Heart right ventricle (tissue), 16 donors: ENCODE results near the gene CFHR4. TPM values are rescaled to one million over a fixed set of nuclear protein-coding genes. Genes with fewer than 3 reads are reported as not detected.

ENCODE experiments used
- ATAC-seq, 8 donors: fragments of 200-7000 bp; cut with Tn5 transposase; one replicate each; pipeline ENCODE4 v1.9.1; 2020; ENCODE audit warnings: mild to moderate bottlenecking in 8 of 8, moderate library complexity in 8 of 8, moderate number of reproducible peaks in 1 of 8
- DNase-seq, 2 donors: peaks; one replicate each; pipeline ENCODE4 v3.0.0-alpha.2; 2020
- H3K27ac ChIP-seq, 10 donors: fragments of 200-600 bp; sonication (generic) in 2 of 10; one replicate each; pipeline versions ENCODE4 v1.5.0 to v1.8.0; 2020 to 2022; ENCODE audit warnings: mild to moderate bottlenecking in 3 of 10
- H3K27me3 ChIP-seq, 7 donors: fragments of 200-600 bp; one replicate each; pipeline ENCODE4 v1.8.0; 2021 to 2022; ENCODE audit warnings: mild to moderate bottlenecking in 2 of 7
- H3K36me3 ChIP-seq, 9 donors: fragments of 200-600 bp; sonication (generic) in 1 of 9; one replicate each; pipeline versions ENCODE4 v1.5.0 to v1.8.0; 2020 to 2022; ENCODE audit warnings: mild to moderate bottlenecking in 2 of 9
- H3K4me1 ChIP-seq, 9 donors: fragments of 200-600 bp; sonication (generic) in 1 of 9; one replicate each; pipeline versions ENCODE4 v1.5.0 to v1.8.0; 2020 to 2022; ENCODE audit warnings: mild to moderate bottlenecking in 4 of 9
- H3K4me3 ChIP-seq, 10 donors: fragments of 200-600 bp; sonication (generic) in 2 of 10; one replicate each; pipeline versions ENCODE4 v1.5.0 to v1.8.0; 2020 to 2022; ENCODE audit warnings: mild to moderate bottlenecking in 7 of 10, moderate library complexity in 2 of 10
- H3K9me3 ChIP-seq, 11 donors: fragments of 200-600 bp in 10 of 11; sonication (generic) in 2 of 11; one replicate each; pipeline versions ENCODE4 v1.5.0 to v1.8.0; 2013 to 2022; ENCODE audit warnings: mild to moderate bottlenecking in 2 of 11, control low read depth in 1 of 11, moderate library complexity in 1 of 11
- WGBS, 2 donors: extraction: QIAGEN DNeasy Blood & Tissue Kit; methylation state at CpG; one replicate each; pipeline ENCODE4 v1.1.7; 2013; ENCODE audit warnings: inconsistent platforms in 1 of 2; 5-methylcytosine and 5-hydroxymethylcytosine counted together
- intact Hi-C, 10 donors: fragments of 100-400 bp; cut with DNase I; formaldehyde crosslinking; loops; one replicate each; pipeline versions ENCODE4 v1.11.1 to v1.14.2; 2022
- polyA plus RNA-seq, 2 donors: library from polyadenylated mRNA; stranded (reverse); fragments of 200-250 nt; gene quantifications; one replicate each; pipeline ENCODE4 v1.2.3, GENCODE V29; 2013
- total RNA-seq, 10 donors: library from RNA; stranded (reverse); fragmentation: NEBNext Ultra II Directional in 3 of 10; extraction: Animal tissue kit (Norgen Biotek cat#: 25700) in 3 of 10; gene quantifications; one replicate each; pipeline versions ENCODE4 v1.2.1 to v1.2.4, GENCODE V29; 2021 to 2023
- TF ChIP-seq, protein P1 (sequence below), 9 donors: fragments of 200-600 bp; sonication (generic) in 2 of 9; IDR thresholded peaks; one replicate each; pipeline versions ENCODE4 v1.5.0 to v1.8.0; 2021 to 2022; ENCODE audit warnings: antibody characterized with exemption in 9 of 9, mild to moderate bottlenecking in 5 of 9, moderate library complexity in 1 of 9
- donor health status: Arrhythmogenic right ventricular cardiomyopathy.
- donor health status: ischemic (EF 13 %, LVEDD 7.1; RV severe dilation, severe dysfunction).
- donor health status: healthy with polysubstance abuse.
- donor health status: DM: no; HTN: yes; CAD: no.
- donor health status: DM: no; HTN: no; CAD: no.
- donor health status: ischemic (EF 25% LVEDD 6.9; RV normal size, moderate dysfunction).
- donor health status: ischemic (EF 25% LVEDD 5.7; RV mildly dilated, moderate dysfunction).
- donor health status: healthy.
- donor health status: DM: yes; HTN: yes; CAD: no.
- donor health status: Ischemic cardiomyopathy.
- donor health status: ischemic (EF 35%, LVEDD 5.7; RV mildly dilated, moderate dysfunction).
- donor health status: nonischemic (EF 11% LVEDD 7.7; RV severe dilation, severe dysfunction).
- donor health status: DM: yes; HTN: yes; CAD: no.
- donor health status: PGD.
- donor health status: ischemic (EF 29% LVEDD 5.4; RV normal size, mild dysfunction).
- donor health status: nonischemic (EF 23%, LVEDD 6.1; RV moderate dilation, normal function).

The CFHR4 gene
- total and polyA plus RNA-seq, 12 donors: not detected

GRCh38 chr1:196858811-196859210 lies 29.0 kb upstream of the CFHR4 start:
- ATAC-seq (no peak), DNase-seq (no peak)
- H3K27ac ChIP-seq: no peak overlapping the region
- intact Hi-C loops: no loop called here
- peaks cover 0 to 12% (median 0%) of the 10 kb centered on the region in 11 donors for H3K9me3 ChIP-seq
- no peak overlapping the region for H3K4me3 ChIP-seq
- TF ChIP-seq, protein P1, sequence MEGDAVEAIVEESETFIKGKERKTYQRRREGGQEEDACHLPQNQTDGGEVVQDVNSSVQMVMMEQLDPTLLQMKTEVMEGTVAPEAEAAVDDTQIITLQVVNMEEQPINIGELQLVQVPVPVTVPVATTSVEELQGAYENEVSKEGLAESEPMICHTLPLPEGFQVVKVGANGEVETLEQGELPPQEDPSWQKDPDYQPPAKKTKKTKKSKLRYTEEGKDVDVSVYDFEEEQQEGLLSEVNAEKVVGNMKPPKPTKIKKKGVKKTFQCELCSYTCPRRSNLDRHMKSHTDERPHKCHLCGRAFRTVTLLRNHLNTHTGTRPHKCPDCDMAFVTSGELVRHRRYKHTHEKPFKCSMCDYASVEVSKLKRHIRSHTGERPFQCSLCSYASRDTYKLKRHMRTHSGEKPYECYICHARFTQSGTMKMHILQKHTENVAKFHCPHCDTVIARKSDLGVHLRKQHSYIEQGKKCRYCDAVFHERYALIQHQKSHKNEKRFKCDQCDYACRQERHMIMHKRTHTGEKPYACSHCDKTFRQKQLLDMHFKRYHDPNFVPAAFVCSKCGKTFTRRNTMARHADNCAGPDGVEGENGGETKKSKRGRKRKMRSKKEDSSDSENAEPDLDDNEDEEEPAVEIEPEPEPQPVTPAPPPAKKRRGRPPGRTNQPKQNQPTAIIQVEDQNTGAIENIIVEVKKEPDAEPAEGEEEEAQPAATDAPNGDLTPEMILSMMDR (IDR thresholded peaks at IDR 0.05): no peak
- no peaks in the 10 kb centered on the region for H3K4me1 ChIP-seq
- H3K36me3 ChIP-seq: no peaks in the 10 kb centered on the region
- H3K27me3 ChIP-seq: no peaks in the 10 kb centered on the region
- 61 to 69% methylated on average over 3 of the region's 3 CpGs for WGBS, 2 donors

GRCh38 chr1:196860323-196860884 lies 27.4 kb upstream of the CFHR4 start:
- Histone ChIP-seq H3K4me1 (no peaks in the 10 kb centered on the region), H3K36me3 (no peaks in the 10 kb centered on the region), H3K27ac (no peak overlapping the region), H3K27me3 (no peaks in the 10 kb centered on the region), H3K9me3 (peaks cover 0 to 12% (median 0%) of the 10 kb centered on the region in 11 donors), H3K4me3 (no peak overlapping the region)
- DNase-seq (no peak), ATAC-seq (no peak)
- TF ChIP-seq, protein P1 (IDR thresholded peaks at IDR 0.05): no peak
- 91 to 94% methylated on average over 1 of the region's 1 CpG for WGBS, 2 donors
- intact Hi-C loops: no loop called here

DNA sequence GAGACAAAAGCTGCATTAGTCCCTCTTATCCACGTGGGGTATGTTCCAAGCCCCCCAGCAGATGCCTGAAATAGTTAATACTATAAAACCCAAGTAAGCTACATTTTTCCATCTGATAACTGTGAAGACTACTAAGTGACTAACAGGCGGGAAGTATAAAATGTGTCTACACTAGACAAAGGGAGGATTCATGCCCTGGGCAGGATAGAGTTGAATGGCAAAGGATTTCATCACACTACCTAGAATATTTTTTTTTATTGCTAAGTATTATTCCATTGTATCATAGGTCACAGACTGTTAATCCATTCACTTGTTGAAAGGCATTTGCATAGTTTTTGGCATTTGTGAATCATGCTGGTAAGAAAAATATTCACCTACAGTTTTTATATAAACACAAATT lies 26.4 kb upstream of the CFHR4 start:
- Histone ChIP-seq H3K4me1 (no peaks in the 10 kb centered on the region), H3K4me3 (no peak overlapping the region), H3K27me3 (no peaks in the 10 kb centered on the region), H3K27ac (no peak overlapping the region), H3K36me3 (no peaks in the 10 kb centered on the region), H3K9me3 (peaks cover 0 to 12% (median 0%) of the 10 kb centered on the region in 11 donors)
- intact Hi-C loops: no loop called here
- TF ChIP-seq, protein P1 (IDR thresholded peaks at IDR 0.05): no peak
- ATAC-seq (no peak), DNase-seq (no peak)
- WGBS, 2 donors: 46 to 50% methylated on average over 2 of the region's 2 CpGs

DNA sequence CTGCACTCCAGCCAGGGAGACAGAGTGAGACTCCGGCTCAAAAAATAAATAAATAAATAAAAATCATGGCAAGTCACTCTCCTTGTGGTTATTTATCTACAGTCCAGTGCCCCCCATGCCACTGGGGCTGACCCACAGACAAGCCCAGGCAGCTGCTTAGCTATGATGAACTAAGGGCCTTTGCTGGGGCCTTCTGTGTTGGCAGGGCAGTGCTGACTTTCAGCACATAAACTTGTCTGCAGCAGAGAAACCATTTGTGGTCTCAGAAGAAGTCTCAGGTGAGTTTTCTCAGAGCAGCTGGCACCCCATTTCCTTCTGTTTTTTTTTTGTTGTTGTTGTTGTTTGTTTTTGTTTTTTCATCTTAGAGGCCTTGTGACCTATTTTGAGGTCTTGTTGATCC lies 20.9 kb upstream of the CFHR4 start:
- no peak overlapping the region for H3K4me3 ChIP-seq
- no peaks in the 10 kb centered on the region for H3K27me3 ChIP-seq
- no peaks in the 10 kb centered on the region for H3K4me1 ChIP-seq
- 95 to 100% methylated on average over 1 of the region's 1 CpG for WGBS, 2 donors
- TF ChIP-seq, protein P1 (IDR thresholded peaks at IDR 0.05): no peak
- no peak for ATAC-seq
- DNase-seq: no peak
- intact Hi-C loops: no loop called here
- H3K27ac ChIP-seq: no peak overlapping the region
- peaks cover 0 to 18% (median 0%) of the 10 kb centered on the region in 11 donors for H3K9me3 ChIP-seq
- no peaks in the 10 kb centered on the region for H3K36me3 ChIP-seq
